HG03280 (cell line): ENCODE measurements around the gene SLCO3A1.

Experiments
- ATAC-seq: cut with Tn5 transposase; IDR thresholded peaks from one replicate; pipeline ENCODE4 v1.9.1; 2021; ENCODE audit warnings: mild to moderate bottlenecking, moderate library complexity; ENCODE audit not compliant: unreplicated experiment

SLCO3A1 gene

GRCh38 chr15:91853511-91853947 is at the start of gene SLCO3A1:
Gene SLCO3A1, plus strand, starts transcription at chr15:91853708.
- ATAC-seq = peak; percentile 26

DNA sequence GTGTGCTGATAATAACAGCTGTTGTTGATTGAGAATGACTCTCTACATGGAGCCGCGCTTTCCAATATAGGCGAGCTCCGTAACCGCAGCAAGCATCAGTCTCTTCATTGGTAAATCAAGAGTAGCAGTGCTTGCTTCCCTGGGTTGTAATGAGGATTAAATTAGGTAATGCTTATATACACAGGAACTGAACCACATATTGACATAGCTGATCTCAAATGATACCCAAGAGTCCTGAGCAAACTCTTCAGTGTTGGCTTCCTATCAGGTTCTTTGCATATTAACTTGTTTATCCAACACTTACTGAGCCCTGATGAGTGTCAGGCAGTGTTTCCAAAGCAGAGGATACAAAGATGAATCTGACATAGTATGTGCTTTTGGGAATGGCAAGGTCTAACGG is 46.4 kb upstream of the SLCO3A1 start:
- ATAC-seq = no peak

- no peak for ATAC-seq
These were observed 39.6 kb upstream of the SLCO3A1 start for GRCh38 chr15:91813924-91814323.

- ATAC-seq = no peak
These were observed 36.6 kb upstream of the SLCO3A1 start for GRCh38 chr15:91816942-91817341.

DNA sequence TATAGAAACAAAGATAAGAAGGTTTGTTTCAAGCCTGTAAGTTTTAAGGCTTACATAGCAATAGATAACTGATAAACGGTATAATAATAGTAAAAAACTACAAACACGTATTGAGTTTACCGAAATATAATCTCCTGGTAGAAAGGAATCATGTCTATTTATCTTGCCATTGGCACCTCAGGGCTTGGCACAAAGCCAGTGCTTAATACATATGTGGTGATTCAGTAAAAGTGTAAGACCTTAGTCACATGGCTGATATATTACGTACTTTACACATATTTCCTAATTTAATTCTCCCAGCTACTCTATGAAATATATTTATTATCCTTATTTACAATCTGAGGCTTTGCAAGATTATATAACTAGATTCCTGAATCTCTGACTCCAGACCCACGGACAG is 32.0 kb upstream of the SLCO3A1 start:
- ATAC-seq = no peak

DNA sequence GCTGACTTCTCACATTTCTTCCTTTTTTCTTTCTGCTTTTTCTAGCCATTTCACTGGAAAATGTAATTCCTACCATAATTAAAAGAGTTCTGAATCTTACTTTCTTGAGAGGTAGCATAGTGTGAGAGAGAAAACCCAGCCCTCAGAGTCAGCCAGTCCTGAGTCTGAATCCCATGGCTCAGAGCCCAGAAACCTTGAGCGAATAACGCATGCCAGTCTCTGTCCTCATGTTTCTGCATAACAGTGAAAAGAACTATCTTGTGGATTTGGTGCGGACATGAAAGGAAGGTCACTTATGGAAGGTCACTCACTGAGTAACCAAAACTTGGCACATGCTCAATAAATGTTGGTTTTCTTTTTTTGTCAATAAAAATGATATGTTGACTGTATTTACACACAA is 29.3 kb upstream of the SLCO3A1 start:
- ATAC-seq = no peak

- no peak for ATAC-seq
These were observed 27.1 kb upstream of the SLCO3A1 start for GRCh38 chr15:91826443-91826842.

- ATAC-seq = no peak
These were observed 20.5 kb upstream of the SLCO3A1 start for GRCh38 chr15:91833056-91833455.

- no peak for ATAC-seq
These were observed 13.6 kb upstream of the SLCO3A1 start for GRCh38 chr15:91839867-91840266.

DNA sequence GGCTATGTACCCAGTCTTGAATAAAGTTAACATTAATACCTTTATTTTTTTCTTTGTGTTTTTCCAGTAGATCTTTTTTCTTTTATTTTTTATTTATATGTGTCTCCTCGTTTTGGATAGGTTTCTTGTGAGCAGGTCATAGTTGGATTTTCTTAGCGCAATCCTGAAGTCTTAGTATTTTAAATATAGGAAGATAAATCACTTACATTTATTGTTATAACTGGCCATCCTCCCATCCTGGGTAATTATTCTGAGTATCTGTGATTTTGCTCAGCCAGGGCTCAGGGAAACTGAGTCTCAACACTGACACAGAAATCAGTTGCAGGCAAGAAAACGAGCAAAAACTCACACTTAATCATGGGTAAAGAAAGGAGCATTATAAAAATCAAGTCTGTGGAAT is 11.6 kb upstream of the SLCO3A1 start:
- ATAC-seq = no peak

DNA sequence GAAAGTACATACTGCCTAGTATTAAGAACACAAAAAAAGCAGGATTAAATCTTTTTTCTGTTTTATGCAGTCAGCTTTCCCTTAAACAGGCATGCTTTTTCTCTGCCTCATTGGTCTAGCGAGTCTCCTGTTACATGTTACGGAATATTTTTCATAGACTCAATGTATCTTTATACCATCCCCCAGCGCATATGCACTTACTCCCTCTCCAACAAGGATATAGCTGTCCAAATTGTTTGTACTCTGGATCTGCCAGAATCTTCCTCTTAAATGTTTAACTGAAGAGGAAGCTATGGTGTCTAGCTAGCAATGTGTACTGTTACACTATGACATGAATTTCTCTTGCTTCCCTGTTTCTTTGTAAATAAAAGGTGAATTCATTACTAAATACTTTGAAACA is 9.2 kb upstream of the SLCO3A1 start:
- no peak for ATAC-seq

- no peak for ATAC-seq
These were observed 8.6 kb upstream of the SLCO3A1 start for GRCh38 chr15:91844928-91845327.

- ATAC-seq = no peak
These were observed 7.8 kb upstream of the SLCO3A1 start for GRCh38 chr15:91845720-91846119.

GRCh38 chr15:91849180-91849579 is 4.3 kb upstream of the SLCO3A1 start:
- no peak for ATAC-seq

DNA sequence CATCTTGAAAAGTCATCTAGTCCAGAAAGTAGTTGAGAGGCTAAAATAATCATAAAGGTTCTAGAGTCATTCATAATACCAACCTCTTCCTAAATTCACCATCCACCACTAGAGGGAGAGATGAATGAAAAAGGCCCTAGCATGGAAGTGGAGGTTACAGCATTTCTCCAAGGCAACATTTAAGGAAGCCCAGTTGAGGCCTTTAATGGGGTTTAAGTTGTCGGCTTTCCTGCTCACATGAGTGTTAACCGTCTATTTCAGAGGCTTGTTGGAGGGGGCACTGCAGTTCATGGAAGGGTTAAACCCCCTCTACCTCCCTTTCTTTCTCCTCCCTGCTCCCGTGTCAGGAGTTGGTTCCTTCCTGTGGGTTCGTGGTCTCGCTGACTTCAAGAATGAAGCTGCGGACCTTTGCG is 3.8 kb upstream of the SLCO3A1 start:
- ATAC-seq = no peak

- ATAC-seq = peak; percentile 66
These were observed 582 bp upstream of the SLCO3A1 start for GRCh38 chr15:91852741-91853510.

DNA sequence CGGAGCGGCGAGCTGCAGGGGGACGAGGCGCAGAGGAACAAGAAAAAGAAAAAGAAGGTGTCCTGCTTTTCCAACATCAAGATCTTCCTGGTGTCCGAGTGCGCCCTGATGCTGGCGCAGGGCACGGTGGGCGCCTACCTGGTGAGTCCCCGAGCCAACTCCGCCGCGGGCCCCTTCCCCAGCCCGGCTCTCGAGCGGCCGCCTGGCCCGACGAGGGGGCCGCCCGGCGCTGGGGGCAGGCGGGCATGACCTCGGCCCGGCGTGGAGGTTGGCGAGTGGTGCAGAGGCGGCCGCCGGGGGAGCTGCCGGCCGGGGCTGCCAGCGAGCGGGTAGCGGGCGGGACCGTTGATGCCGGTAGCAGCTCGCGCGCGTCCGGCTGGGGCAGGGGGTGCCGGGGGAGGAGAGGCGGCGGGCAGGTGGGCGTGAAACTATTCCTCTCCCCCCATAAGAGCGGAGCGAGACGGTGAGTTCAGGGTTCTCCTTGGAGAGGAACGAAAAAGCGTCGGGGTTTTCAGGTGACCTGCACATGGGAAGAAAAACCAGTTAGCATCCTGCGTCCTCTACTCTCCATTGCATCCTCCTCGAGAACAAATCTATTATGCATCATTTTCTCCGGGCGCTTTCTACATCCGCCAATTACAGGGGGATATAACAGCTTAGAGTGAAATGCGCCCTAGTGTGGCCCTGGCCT is 585 bp downstream of the SLCO3A1 start:
- ATAC-seq = no peak

GRCh38 chr15:91854639-91854990 is 1.1 kb downstream of the SLCO3A1 start:
- ATAC-seq = no peak

- ATAC-seq = no peak
These were observed 1.7 kb downstream of the SLCO3A1 start for GRCh38 chr15:91855241-91855640.

- no peak for ATAC-seq
These were observed 2.4 kb downstream of the SLCO3A1 start for GRCh38 chr15:91855684-91856489.

- ATAC-seq = no peak
These were observed 3.7 kb downstream of the SLCO3A1 start for GRCh38 chr15:91857224-91857585.

DNA sequence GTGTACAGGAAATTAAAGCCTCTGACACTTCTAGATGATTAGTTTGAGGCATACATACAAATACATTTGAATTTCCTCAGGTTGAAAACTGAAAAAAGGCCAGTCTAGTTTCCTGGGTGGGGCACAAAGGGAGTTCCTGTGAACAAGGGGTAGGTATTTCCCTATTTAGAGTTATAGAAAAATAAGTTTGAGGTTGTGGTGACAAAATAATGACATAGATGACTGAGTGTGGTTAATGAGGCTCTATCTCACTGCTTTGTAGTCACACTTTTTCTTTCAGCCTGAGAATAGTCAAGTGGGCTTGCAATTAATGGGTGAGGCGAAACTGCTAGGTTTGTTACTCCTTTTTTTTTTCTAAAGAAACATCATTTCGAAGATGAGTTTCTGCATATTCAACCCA is 4.3 kb downstream of the SLCO3A1 start:
- ATAC-seq = peak; percentile 37
